ENCODE results near the gene DHRS1. TPM values are rescaled to one million over a fixed set of nuclear protein-coding genes. Genes with fewer than 3 reads are reported as not detected.

Gene DHRS1
- total and polyA plus RNA-seq, 2 of the 4 experiments (the other 2 are of a cell fraction) = 15.8 to 38.6 TPM

GRCh38 chr14:24261256-24261968 is 38.2 kb downstream of the DHRS1 start:
- WGBS, 2 experiments (ENCODE audit: extremely low coverage in 2 of 2, insufficient read length in 1 of 2) = 90% methylated on average over 11 of the region's 20 CpGs; no CpG with 5 or more reads in 1 of the 2 experiments
- H3K4ac ChIP-seq (ENCODE audit: low read depth, low read length) = no peak overlapping the region
- no peak overlapping the region for H2BK15ac ChIP-seq (ENCODE audit: low read depth, low read length)
- H2BK20ac ChIP-seq (ENCODE audit: low read depth, low read length) = no peak overlapping the region
- H4K91ac ChIP-seq (ENCODE audit: insufficient read depth, low read depth, low read length) = no peak overlapping the region
- TF ChIP-seq CHD1 (IDR thresholded peaks at IDR 0.05; ENCODE audit: low read depth, low read length) (no peak), RAD21 (IDR thresholded peaks at IDR 0.05; ENCODE audit: low read length) (no peak), USF2 (IDR thresholded peaks at IDR 0.05; ENCODE audit: low read depth, low read length) (no peak)
- no peaks in the 10 kb centered on the region for H3K27me3 ChIP-seq (ENCODE audit: control insufficient read depth, insufficient read depth, low read length)
- peaks cover 8% of the 10 kb centered on the region for H3K4me1 ChIP-seq (ENCODE audit: control insufficient read depth, insufficient read depth, low read length)
- H3K9me1 ChIP-seq (ENCODE audit: insufficient read depth, low read length) = peaks cover 16% of the 10 kb centered on the region; the same call in 1 of the 2 replicates
- no peaks in the 10 kb centered on the region for H4K20me1 ChIP-seq (ENCODE audit: insufficient read depth, low read length)
- peaks cover 9% of the 10 kb centered on the region; the same call in 1 of the 2 replicates for H3K36me3 ChIP-seq (ENCODE audit: control insufficient read depth, insufficient read depth, low read length)
- H3K27ac ChIP-seq (ENCODE audit: insufficient read depth, low read length) = no peak overlapping the region
- in situ Hi-C loops (cut with MboI; ENCODE audit: low sequenced_read_pairs) (no loop called here), intact Hi-C loops (cut with micrococcal nuclease) (no loop called here), dilution Hi-C loops (cut with HindIII; ENCODE audit: low sequenced_read_pairs, unreplicated experiment) (no loop called here)
- no peak overlapping the region for H2BK5ac ChIP-seq (ENCODE audit: low read depth, low read length, poor library complexity, severe bottlenecking)
- H2AK5ac ChIP-seq (ENCODE audit: low read depth, low read length) = no peak overlapping the region
- ChIA-PET POLR2A (ENCODE audit: unreplicated experiment) (no interaction called here), CTCF (interaction anchor here (1.2 to 1.5 kb wide), 2 partner anchors 9 to 19 kb away, joined by 3 read pairs; partner anchors contain the start of gene TINF2)
- H4K8ac ChIP-seq (ENCODE audit: low read depth in 2 of 2, low read length in 2 of 2) = no peak overlapping the region
- no peak overlapping the region for H4K5ac ChIP-seq (ENCODE audit: low read depth, low read length)
- no peak overlapping the region for H3K4me3 ChIP-seq (ENCODE audit: insufficient read depth, low read depth, low read length)
- DNase-seq (no peak), ATAC-seq (ENCODE audit: low read depth) (no peak)
- no TSS peak for BruUV-seq (replicated peaks)
- no peak overlapping the region for H3K14ac ChIP-seq (replicated peaks; ENCODE audit: low read depth, low read length)
- peaks cover 0 to 2% of the 10 kb centered on the region in 2 experiments; a peak in 1 of 4 replicates for H3K79me1 ChIP-seq (ENCODE audit: low read depth in 1 of 2, low read length in 2 of 2)
- H2AK9ac ChIP-seq (replicated peaks; ENCODE audit: low read depth, low read length, poor library complexity) = no peak overlapping the region
- no peak overlapping the region for H2BK120ac ChIP-seq (ENCODE audit: low read depth, low read length)
- no peak overlapping the region for H3K56ac ChIP-seq (ENCODE audit: extremely low read depth, insufficient read depth, low read length)
- H3K23ac ChIP-seq (ENCODE audit: low read depth, low read length) = no peak overlapping the region
- no peak overlapping the region for H3K9ac ChIP-seq (ENCODE audit: low read depth, low read length)
- no peaks in the 10 kb centered on the region for H3K9me3 ChIP-seq (ENCODE audit: control insufficient read depth, insufficient read depth, low read length)
- H3K18ac ChIP-seq (ENCODE audit: low read depth, low read length) = no peak overlapping the region
- H3K4me2 ChIP-seq (ENCODE audit: low read depth, low read length) = no peak overlapping the region
- no peak overlapping the region for H2AFZ ChIP-seq (replicated peaks; ENCODE audit: low read length, poor library complexity)
